ENCODE data around the gene SART3.
"Not testable (repeated sequence)": the region's sequence is repeated elsewhere in the genome, so short reads cannot be mapped to it uniquely, and the experiment has no call there.

The SART3 gene

GRCh38 chr12:108581311-108582227, 20.6 kb upstream of the SART3 start:
- no peak for DNase-seq

DNA sequence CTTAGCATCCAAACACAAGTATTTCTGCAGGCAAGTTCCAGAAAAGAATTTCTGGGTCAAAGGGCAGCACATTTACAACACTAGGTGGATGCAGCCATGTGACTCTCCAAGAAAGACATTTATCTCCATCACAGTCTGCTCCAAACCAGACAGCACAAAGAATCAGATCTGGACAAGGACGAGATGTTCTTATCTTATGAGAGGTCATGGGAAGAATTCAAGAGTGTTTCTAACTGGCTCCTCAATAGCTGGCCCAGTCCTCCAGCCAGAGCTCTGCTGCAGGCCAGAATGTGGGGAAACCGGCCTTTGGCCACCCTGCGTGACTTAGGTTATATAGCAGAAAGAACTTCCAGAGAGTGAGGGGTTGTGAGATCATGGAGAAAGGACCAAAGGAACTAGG, 19.6 kb upstream of the SART3 start:
- no peak for DNase-seq

DNA sequence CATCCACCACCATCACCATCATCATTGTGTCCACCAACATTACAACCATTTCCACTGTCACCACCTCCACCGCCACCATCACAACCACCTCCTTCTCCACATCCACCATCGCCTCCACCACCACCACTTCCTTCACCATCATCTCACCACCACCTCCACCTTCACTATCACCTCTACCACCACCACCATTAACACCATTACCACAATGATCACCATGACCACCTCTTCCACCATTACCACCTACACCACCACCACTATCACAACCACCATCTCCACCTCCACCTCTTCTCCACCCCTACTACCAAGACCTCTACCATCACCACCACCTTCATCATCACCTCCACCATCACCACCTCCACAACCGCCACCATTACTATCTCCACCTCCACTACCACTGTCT, 17.8 kb upstream of the SART3 start:
- DNase-seq = no peak

DNA sequence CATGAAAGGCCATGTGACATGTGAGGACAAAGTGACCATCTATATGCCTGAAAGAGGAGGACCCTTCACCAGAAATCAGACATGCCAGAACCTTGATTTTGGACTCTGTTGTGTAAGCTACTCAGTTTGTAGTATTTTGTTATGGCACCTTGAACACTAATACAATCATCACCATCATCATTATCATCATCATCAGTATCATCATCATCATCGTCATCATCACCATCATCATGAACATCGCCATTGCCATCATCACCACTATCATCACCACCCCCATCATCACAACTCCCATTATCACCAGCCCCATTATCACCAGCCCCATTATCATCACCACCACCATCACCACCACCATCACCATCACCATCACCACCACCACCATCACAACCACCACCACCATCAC, 17.3 kb upstream of the SART3 start:
- DNase-seq = no peak

DNA sequence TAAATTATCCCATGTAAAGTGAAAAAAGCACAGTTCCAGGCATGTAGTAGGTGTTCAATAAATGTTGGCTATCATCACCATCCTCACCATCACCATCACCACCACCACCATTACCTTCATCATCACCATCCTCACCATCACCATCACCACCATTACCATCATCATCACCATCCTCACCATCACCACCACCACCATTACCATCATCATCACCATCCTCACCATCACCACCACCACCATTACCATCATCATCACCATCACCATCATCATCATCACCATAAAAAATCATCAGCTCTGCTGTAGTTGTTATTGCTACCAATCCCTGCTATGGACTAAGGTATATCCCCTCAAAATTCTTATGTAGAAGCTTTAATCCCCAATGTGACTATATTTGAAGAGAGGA, 16.5 kb upstream of the SART3 start:
- DNase-seq = no peak

GRCh38 chr12:108576660-108577234, 15.8 kb upstream of the SART3 start:
- no peak for DNase-seq

- no peak for DNase-seq
These were observed 14.4 kb upstream of the SART3 start for GRCh38 chr12:108575199-108575912.

DNA sequence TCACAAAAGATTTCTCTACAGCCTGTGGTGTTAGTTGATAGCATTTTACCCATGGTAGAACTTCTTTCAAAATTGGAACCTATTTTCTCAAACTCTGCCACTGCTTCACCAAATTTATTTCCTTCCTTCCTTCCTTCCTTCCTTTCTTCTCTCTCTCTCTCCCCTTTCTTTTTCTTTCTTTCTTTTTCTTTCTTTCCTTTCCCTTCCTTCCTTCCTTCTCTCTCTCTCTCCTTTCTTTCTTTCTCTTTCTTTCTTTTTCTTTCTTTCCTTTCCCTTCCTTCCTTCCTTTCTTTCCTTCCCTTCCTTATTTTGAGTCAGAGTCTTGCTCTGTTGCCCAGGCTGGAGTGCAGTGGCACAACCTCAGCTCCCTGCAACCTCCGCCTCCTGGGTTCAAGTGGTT, 13.3 kb upstream of the SART3 start:
- not testable (repeated sequence) for DNase-seq

- no peak for DNase-seq
These were observed 12.3 kb upstream of the SART3 start for GRCh38 chr12:108573317-108573716.

DNA sequence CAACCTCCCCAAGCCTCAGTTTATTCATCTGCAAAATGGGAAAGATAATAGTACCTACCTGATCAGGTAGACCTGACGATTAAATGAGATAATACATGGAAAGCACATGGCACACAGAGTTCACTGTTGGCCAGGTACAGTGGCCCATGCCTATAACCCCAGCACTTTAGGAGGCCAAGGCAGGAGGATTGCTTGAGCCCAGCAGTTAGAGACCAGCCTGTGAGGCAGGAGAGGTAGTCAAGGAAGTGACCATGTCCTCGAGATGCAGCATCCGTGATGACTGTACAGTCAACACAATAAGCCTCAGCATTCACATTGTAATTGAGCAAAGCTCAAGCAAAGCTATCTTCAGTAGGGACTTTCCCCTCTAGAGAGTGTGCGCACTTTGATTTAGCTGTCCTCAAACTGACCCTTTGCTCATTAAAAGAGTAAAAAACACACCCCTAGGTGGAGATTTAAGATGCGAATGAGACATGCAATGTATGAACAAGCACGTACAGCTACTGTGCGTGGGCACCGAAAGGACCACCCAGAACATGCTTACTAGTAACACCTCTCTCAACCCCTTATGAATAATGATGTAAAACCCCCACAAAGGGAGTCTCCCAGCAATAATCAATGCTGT, 11.3 kb upstream of the SART3 start:
- DNase-seq = no peak

DNA sequence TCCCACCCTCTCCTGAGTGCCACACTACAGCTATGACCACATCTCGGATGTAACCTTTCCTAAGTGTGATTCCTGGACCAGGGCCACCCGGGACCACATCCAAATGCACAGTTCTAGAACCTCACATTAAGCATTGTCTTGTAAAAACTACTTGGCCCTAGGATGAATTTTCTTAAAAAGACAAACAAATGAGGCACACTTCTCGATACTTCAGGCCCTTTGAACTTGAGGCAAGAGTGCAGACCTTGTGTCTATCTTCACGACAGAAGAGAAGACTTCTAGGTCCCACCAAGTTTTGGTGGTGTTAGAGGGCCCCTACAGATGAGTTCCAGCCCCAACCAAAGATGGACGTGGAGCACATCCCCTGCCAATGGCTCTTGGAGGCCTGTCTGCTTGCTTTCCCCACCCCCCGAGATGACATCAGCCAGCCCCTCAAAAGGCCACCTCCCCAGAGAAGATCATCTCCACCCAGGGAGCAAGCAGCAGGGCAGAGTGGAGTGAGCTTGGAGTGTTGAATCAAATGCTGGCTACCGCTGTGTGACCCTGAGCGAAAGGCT, 10.7 kb upstream of the SART3 start:
- no peak for DNase-seq

DNA sequence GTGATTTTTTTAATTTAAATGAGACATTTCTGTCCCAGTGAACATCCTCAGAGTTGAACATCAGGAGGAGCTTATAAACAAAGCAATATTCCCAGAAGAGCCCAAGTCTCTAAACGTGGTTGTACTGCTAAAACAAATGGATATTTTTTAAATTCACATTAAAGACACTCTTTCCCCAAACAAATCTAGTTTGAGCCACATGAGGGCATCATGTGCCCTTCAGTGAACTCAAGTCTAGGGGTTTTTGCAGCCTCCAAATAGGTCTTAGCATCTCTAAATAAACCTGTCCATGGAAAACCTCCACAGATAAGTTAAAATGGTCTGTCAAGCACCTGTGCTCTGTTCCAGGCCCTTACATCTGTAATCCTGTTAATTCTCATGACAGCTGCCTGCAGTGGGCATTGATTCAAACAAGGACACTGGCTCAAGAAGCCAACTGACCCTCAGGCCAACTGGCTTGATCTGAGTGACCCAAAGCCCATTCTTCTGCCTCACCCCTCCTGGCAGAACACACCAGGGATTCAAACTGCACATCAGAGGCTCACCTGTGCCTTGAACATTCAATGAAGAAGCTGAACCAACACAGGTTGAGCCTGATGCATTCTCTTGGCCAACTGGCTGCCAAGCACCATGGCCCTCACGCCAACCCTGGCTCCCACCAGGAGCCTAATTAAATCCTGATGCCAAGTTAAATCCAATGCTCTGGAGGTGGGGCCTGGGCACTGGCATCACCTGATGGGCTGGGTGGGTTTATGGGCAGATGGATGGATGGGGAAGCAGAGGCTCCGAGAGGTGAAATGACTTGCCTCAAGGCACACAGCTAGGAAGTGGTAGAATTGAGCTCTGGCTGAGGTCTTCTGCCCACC, 10.0 kb upstream of the SART3 start:
- peak in 1 of 2 donors; percentile 31 for DNase-seq

GRCh38 chr12:108568338-108569154, 7.6 kb upstream of the SART3 start:
- DNase-seq = no peak

GRCh38 chr12:108567406-108568337, 6.7 kb upstream of the SART3 start:
- peak; percentile 74 to 85 for DNase-seq

DNA sequence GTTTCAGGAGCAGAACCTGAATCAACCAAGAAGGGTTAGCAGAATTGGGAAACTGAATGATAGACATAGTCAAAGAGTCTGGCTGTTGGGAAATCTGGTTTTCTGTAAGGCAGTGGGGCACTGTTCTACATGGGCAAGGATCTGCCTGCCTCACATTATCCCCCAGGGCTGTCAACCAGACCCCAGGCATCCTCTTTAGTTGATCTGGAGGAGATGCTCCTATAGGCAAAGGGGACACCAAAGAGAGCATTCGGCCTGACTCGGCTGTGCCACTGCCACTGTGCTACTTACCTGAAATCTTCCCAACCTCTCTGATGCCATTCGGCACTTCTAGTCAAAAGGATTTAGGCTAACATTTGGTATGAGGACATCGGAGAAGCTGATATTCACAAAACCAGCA, 5.5 kb upstream of the SART3 start:
- no peak for DNase-seq

- peak in 1 of 2 donors; percentile 15 for DNase-seq
These were observed 5.0 kb upstream of the SART3 start for GRCh38 chr12:108565976-108566375.

DNA sequence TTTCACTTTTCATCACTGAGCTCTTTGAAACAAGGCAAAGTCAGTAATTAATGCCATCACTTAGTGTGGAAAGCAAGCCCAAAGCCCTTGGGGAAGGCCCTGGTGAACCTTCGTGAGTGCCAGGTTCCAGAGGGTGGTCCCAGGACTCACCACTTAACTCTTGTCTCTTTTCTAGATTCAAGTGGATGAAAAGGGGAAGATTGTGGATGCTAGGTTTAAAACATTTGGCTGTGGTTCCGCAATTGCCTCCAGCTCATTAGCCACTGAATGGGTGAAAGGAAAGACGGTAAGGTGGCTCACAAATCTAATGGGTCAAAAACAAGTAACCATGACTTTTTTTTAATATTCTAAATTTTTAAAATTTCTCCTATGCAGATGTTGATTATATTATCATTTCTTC, 4.2 kb upstream of the SART3 start:
- DNase-seq = no peak

GRCh38 chr12:108564724-108565123, 3.8 kb upstream of the SART3 start:
- no peak for DNase-seq

- no peak for DNase-seq
These were observed 2.8 kb upstream of the SART3 start for GRCh38 chr12:108563804-108564151.
